Measurements from ENCODE around the gene SLC16A5.
"Not testable (repeated sequence)": the region's sequence is repeated elsewhere in the genome, so short reads cannot be mapped to it uniquely, and the experiment has no call there.

SLC16A5 gene

GRCh38 chr17:75124041-75124818, 36.5 kb downstream of the SLC16A5 start:
- H3K4me3 ChIP-seq (ENCODE audit: low read depth, low read length), result no peak overlapping the region
- no peak for DNase-seq (ENCODE audit: low read depth)
- TF ChIP-seq POLR2A (IDR thresholded peaks at IDR 0.05; ENCODE audit: extremely low read depth, insufficient read length), result no peak

- H3K4me3 ChIP-seq (ENCODE audit: low read depth, low read length), result no peak overlapping the region
- no peak for DNase-seq (ENCODE audit: low read depth)
- no peak for TF ChIP-seq POLR2A (IDR thresholded peaks at IDR 0.05; ENCODE audit: extremely low read depth, insufficient read length)
- no peak for TF ChIP-seq CTCF (IDR thresholded peaks at IDR 0.05; ENCODE audit: low read depth, low read length)
- TF ChIP-seq MYC (IDR thresholded peaks at IDR 0.05; ENCODE audit: low read depth, low read length), result no peak
- TF ChIP-seq MAX (IDR thresholded peaks at IDR 0.05; ENCODE audit: low read depth, low read length), result no peak
Observed at GRCh38 chr17:75124819-75125162, 37.0 kb downstream of the SLC16A5 start.

- TF ChIP-seq MAX (IDR thresholded peaks at IDR 0.05; ENCODE audit: low read depth, low read length) (no peak), MYC (IDR thresholded peaks at IDR 0.05; ENCODE audit: low read depth, low read length) (no peak), CTCF (IDR thresholded peaks at IDR 0.05; ENCODE audit: low read depth, low read length) (no peak), POLR2A (IDR thresholded peaks at IDR 0.05; ENCODE audit: extremely low read depth, insufficient read length) (no peak)
Observed at GRCh38 chr17:75125984-75126383, 38.2 kb downstream of the SLC16A5 start.

GRCh38 chr17:75126954-75127353, 39.2 kb downstream of the SLC16A5 start:
- no peak for TF ChIP-seq MYC (IDR thresholded peaks at IDR 0.05; ENCODE audit: low read depth, low read length)
- TF ChIP-seq MAX (IDR thresholded peaks at IDR 0.05; ENCODE audit: low read depth, low read length), result no peak
- TF ChIP-seq POLR2A (IDR thresholded peaks at IDR 0.05; ENCODE audit: extremely low read depth, insufficient read length), result no peak
- TF ChIP-seq CTCF (IDR thresholded peaks at IDR 0.05; ENCODE audit: low read depth, low read length), result no peak
- no peak for DNase-seq (ENCODE audit: low read depth)

More at GRCh38 chr17:75125984-75126383, 38.2 kb downstream of the SLC16A5 start:
- DNase-seq (ENCODE audit: low read depth), result no peak
- no peak overlapping the region for H3K4me3 ChIP-seq (ENCODE audit: low read depth, low read length)

GRCh38 chr17:75127936-75128335, 40.2 kb downstream of the SLC16A5 start:
- not testable (repeated sequence) for H3K4me3 ChIP-seq (ENCODE audit: low read depth, low read length); DNase-seq (ENCODE audit: low read depth)

More at GRCh38 chr17:75126954-75127353, 39.2 kb downstream of the SLC16A5 start:
- H3K4me3 ChIP-seq (ENCODE audit: low read depth, low read length), result no peak overlapping the region

GRCh38 chr17:75128694-75129505, 41.1 kb downstream of the SLC16A5 start:
- no peak for TF ChIP-seq MAX (IDR thresholded peaks at IDR 0.05; ENCODE audit: low read depth, low read length)
- no peak for TF ChIP-seq POLR2A (IDR thresholded peaks at IDR 0.05; ENCODE audit: extremely low read depth, insufficient read length)
- TF ChIP-seq CTCF (IDR thresholded peaks at IDR 0.05; ENCODE audit: low read depth, low read length), result no peak
- TF ChIP-seq MYC (IDR thresholded peaks at IDR 0.05; ENCODE audit: low read depth, low read length), result no peak
- no peak overlapping the region for H3K4me3 ChIP-seq (ENCODE audit: low read depth, low read length)
- no peak for DNase-seq (ENCODE audit: low read depth)

Measured in NB4 (cell line).